ENCODE measurements around the gene PTPRN2.
A peak's percentile ranks its signal among the peaks of the same experiment; 100 is the strongest.

Gene PTPRN2

DNA sequence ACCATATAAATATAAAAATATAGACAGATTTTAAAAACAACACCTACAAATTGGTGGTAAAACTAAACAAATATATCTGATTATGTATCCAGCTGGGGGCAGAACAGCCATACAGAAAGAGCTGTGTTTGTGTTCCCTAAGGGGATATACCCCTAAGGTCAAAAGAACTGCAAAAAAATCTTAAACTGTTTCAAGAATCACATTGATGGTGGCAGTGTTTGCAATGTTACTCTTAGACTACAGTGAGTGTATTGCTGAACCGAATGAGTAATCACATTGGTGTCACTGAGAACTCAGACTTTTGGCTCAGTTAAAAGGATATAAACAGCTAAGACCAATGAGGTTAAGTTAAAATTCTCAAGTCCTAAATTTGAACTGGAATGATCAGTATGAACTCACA is 27.1 kb upstream of the PTPRN2 start:
- Mint-ChIP-seq H3K4me3 (no peak overlapping the region), H3K36me3 (ENCODE audit: low read depth) (peaks cover 18% of the 10 kb centered on the region), H3K4me1 (peaks cover 54% of the 10 kb centered on the region), H3K9me3 (no peaks in the 10 kb centered on the region), H3K27ac (no peak overlapping the region), H3K27me3 (ENCODE audit: low read depth, poor library complexity) (peaks cover 8% of the 10 kb centered on the region)
- TF ChIP-seq, protein P1, sequence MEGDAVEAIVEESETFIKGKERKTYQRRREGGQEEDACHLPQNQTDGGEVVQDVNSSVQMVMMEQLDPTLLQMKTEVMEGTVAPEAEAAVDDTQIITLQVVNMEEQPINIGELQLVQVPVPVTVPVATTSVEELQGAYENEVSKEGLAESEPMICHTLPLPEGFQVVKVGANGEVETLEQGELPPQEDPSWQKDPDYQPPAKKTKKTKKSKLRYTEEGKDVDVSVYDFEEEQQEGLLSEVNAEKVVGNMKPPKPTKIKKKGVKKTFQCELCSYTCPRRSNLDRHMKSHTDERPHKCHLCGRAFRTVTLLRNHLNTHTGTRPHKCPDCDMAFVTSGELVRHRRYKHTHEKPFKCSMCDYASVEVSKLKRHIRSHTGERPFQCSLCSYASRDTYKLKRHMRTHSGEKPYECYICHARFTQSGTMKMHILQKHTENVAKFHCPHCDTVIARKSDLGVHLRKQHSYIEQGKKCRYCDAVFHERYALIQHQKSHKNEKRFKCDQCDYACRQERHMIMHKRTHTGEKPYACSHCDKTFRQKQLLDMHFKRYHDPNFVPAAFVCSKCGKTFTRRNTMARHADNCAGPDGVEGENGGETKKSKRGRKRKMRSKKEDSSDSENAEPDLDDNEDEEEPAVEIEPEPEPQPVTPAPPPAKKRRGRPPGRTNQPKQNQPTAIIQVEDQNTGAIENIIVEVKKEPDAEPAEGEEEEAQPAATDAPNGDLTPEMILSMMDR (IDR thresholded peaks at IDR 0.05): no peak
- DNase-seq: no peak

DNA sequence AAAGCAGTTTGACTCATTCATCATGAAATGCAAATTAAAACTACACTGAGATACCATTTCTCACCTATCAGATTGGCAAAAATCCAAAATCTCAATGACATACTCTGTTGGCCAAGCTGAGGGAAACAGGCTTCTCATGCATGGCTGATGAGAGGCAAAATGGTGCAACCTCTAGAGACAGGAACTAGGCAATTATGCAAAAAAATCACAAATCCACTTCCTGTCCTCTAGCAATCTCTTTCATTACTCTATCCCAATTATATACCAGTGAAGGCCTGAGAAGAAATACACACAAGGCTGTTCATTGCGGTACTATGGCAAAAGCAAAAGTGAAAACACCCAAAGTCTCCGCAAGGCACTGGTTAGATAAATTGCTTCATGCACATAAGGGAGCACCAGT is 25.9 kb upstream of the PTPRN2 start:
- DNase-seq: no peak
- Mint-ChIP-seq H3K27ac (no peak overlapping the region), H3K27me3 (ENCODE audit: low read depth, poor library complexity) (peaks cover 8% of the 10 kb centered on the region), H3K4me1 (peaks cover 61% of the 10 kb centered on the region), H3K36me3 (ENCODE audit: low read depth) (peaks cover 12% of the 10 kb centered on the region), H3K9me3 (no peaks in the 10 kb centered on the region), H3K4me3 (no peak overlapping the region)
- TF ChIP-seq, protein P1 (IDR thresholded peaks at IDR 0.05): no peak

- TF ChIP-seq, protein P1 (IDR thresholded peaks at IDR 0.05): no peak
- H3K36me3 Mint-ChIP-seq (ENCODE audit: low read depth): peaks cover 8% of the 10 kb centered on the region
- no peak for DNase-seq
- peaks cover 57% of the 10 kb centered on the region for H3K4me1 Mint-ChIP-seq
- no peak overlapping the region for H3K27ac Mint-ChIP-seq
- no peak overlapping the region for H3K4me3 Mint-ChIP-seq
- H3K9me3 Mint-ChIP-seq: no peaks in the 10 kb centered on the region
- H3K27me3 Mint-ChIP-seq (ENCODE audit: low read depth, poor library complexity): peaks cover 4% of the 10 kb centered on the region
Observed at GRCh38 chr7:158612546-158612945, 24.9 kb upstream of the PTPRN2 start.

GRCh38 chr7:158611541-158611940 is 23.9 kb upstream of the PTPRN2 start:
- Mint-ChIP-seq H3K4me3 (no peak overlapping the region), H3K36me3 (ENCODE audit: low read depth) (peaks cover 14% of the 10 kb centered on the region), H3K9me3 (no peaks in the 10 kb centered on the region), H3K27ac (no peak overlapping the region), H3K4me1 (peaks cover 51% of the 10 kb centered on the region), H3K27me3 (ENCODE audit: low read depth, poor library complexity) (peaks cover 3% of the 10 kb centered on the region)
- no peak for DNase-seq
- TF ChIP-seq, protein P1 (IDR thresholded peaks at IDR 0.05): no peak

- Mint-ChIP-seq H3K4me1 (peaks cover 43% of the 10 kb centered on the region), H3K27ac (peak overlapping the region; percentile 98), H3K4me3 (no peak overlapping the region), H3K9me3 (no peaks in the 10 kb centered on the region), H3K27me3 (ENCODE audit: low read depth, poor library complexity) (peaks cover 3% of the 10 kb centered on the region), H3K36me3 (ENCODE audit: low read depth) (peaks cover 14% of the 10 kb centered on the region)
- no peak for DNase-seq
- TF ChIP-seq, protein P1 (IDR thresholded peaks at IDR 0.05): no peak
Observed at GRCh38 chr7:158609313-158609974, 21.8 kb upstream of the PTPRN2 start.

- Mint-ChIP-seq H3K36me3 (ENCODE audit: low read depth) (peaks cover 14% of the 10 kb centered on the region), H3K4me1 (peaks cover 36% of the 10 kb centered on the region), H3K9me3 (no peaks in the 10 kb centered on the region), H3K27ac (peak overlapping the region; percentile 45), H3K4me3 (no peak overlapping the region), H3K27me3 (ENCODE audit: low read depth, poor library complexity) (peaks cover 3% of the 10 kb centered on the region)
- TF ChIP-seq, protein P1 (IDR thresholded peaks at IDR 0.05): no peak
- no peak for DNase-seq
Observed at GRCh38 chr7:158607563-158607962, 19.9 kb upstream of the PTPRN2 start.

All from nephron progenitor cell (in vitro differentiated cells).